IMR-90 (cell line): ENCODE results near the gene MYOM1. TPM values are rescaled to one million over a fixed set of nuclear protein-coding genes. Genes with fewer than 3 reads are reported as not detected.

ENCODE experiments used
- ATAC-seq: fragments of 200-7000 bp; cut with Tn5 transposase; 2 replicates; pipeline ENCODE4 v1.9.1; 2020; ENCODE audit warnings: low read depth, mild to moderate bottlenecking, moderate library complexity
- BruUV-seq: library from RNA; stranded (reverse); fragments of 400-500 nt; replicated peaks from 2 replicates; lab custom pipeline; 2021; lab: Mats Ljungman, UMichigan
- CTCF ChIA-PET: fragments of 300-600 bp; formaldehyde crosslinking; extraction: SDS; loops from one replicate; lab custom pipeline; 2021; ENCODE audit warnings: antibody characterized with exemption; lab: Yijun Ruan, JAX
- POLR2A ChIA-PET: fragments of 300-600 bp; sonication (Branson Sonifier 250); formaldehyde crosslinking; loops from one replicate; lab custom pipeline; 2022; ENCODE audit warnings: antibody characterized with exemption; ENCODE audit not compliant: unreplicated experiment; lab: Charles Lee
- DNase-seq: peaks from one replicate; pipeline ENCODE4 v3.0.0; 2013
- H2AFZ ChIP-seq: replicated peaks from 2 replicates; pipeline ENCODE3; 2013; ENCODE audit warnings: low read length, mild to moderate bottlenecking; ENCODE audit not compliant: poor library complexity
- H2AK5ac ChIP-seq: 2 replicates; pipeline ENCODE4 v1.6.1; 2013; ENCODE audit warnings: low read depth, low read length, inconsistent platforms
- H2AK9ac ChIP-seq: replicated peaks from 2 replicates; pipeline ENCODE3; 2013; ENCODE audit warnings: mild to moderate bottlenecking, low read depth, low read length, moderate library complexity; ENCODE audit not compliant: poor library complexity
- H2BK120ac ChIP-seq: 2 replicates; pipeline ENCODE4 v1.6.1; 2013; ENCODE audit warnings: low read depth, low read length, inconsistent platforms
- H2BK15ac ChIP-seq: 3 replicates; pipeline ENCODE4 v1.6.1; 2013; ENCODE audit warnings: low read depth, low read length, inconsistent platforms
- H2BK20ac ChIP-seq: 2 replicates; pipeline ENCODE4 v1.6.1; 2013; ENCODE audit warnings: low read depth, mild to moderate bottlenecking, inconsistent platforms, low read length, moderate library complexity
- H2BK5ac ChIP-seq: 2 replicates; pipeline ENCODE4 v1.6.1; 2013; ENCODE audit warnings: mild to moderate bottlenecking, low read depth, low read length, inconsistent platforms; ENCODE audit not compliant: poor library complexity, severe bottlenecking
- H3K14ac ChIP-seq: replicated peaks from 2 replicates; pipeline ENCODE4 v1.6.1; 2013; ENCODE audit warnings: low read depth, low read length, inconsistent platforms
- H3K18ac ChIP-seq: 2 replicates; pipeline ENCODE4 v1.6.1; 2013; ENCODE audit warnings: low read depth, low read length, control low read depth
- H3K23ac ChIP-seq: 2 replicates; pipeline ENCODE4 v1.6.1; 2013; ENCODE audit warnings: low read depth, low read length, inconsistent platforms
- H3K27ac ChIP-seq: 2 replicates; pipeline ENCODE4 v1.5.1; 2013; ENCODE audit warnings: mild to moderate bottlenecking, control low read depth, low read length; ENCODE audit not compliant: insufficient read depth
- H3K27me3 ChIP-seq: 2 replicates; pipeline ENCODE4 v1.6.1; 2013; ENCODE audit warnings: low read length; ENCODE audit not compliant: control insufficient read depth, insufficient read depth
- H3K36me3 ChIP-seq: 2 replicates; pipeline ENCODE4 v1.6.1; 2013; ENCODE audit warnings: low read length, mixed read lengths; ENCODE audit not compliant: control insufficient read depth, insufficient read depth
- H3K4ac ChIP-seq: 2 replicates; pipeline ENCODE4 v1.6.1; 2013; ENCODE audit warnings: low read depth, low read length, inconsistent platforms
- H3K4me1 ChIP-seq: 2 replicates; pipeline ENCODE4 v1.6.1; 2013; ENCODE audit warnings: low read length, mixed read lengths; ENCODE audit not compliant: control insufficient read depth, insufficient read depth
- H3K4me2 ChIP-seq: 2 replicates; pipeline ENCODE4 v1.6.1; 2013; ENCODE audit warnings: low read depth, mild to moderate bottlenecking, control low read depth, low read length, moderate library complexity
- H3K4me3 ChIP-seq: 2 replicates; pipeline ENCODE4 v1.5.1; 2013; ENCODE audit warnings: low read depth, mild to moderate bottlenecking, control low read depth, low read length, moderate library complexity; ENCODE audit not compliant: insufficient read depth
- H3K56ac ChIP-seq: 2 replicates; pipeline ENCODE4 v1.6.1; 2013; ENCODE audit warnings: low read length, inconsistent platforms; ENCODE audit not compliant: insufficient read depth; ENCODE audit errors: extremely low read depth
- H3K79me1 ChIP-seq, 2 experiments: 2 replicates each; pipeline ENCODE4 v1.6.1; 2013; ENCODE audit warnings: low read length in 2 of 2, inconsistent platforms in 1 of 2, low read depth in 1 of 2
- H3K9ac ChIP-seq: 2 replicates; pipeline ENCODE4 v1.6.1; 2013; ENCODE audit warnings: low read depth, low read length, control low read depth
- H3K9me1 ChIP-seq: 2 replicates; pipeline ENCODE4 v1.6.1; 2013; ENCODE audit warnings: low read length, inconsistent platforms; ENCODE audit not compliant: insufficient read depth
- H3K9me3 ChIP-seq: 2 replicates; pipeline ENCODE4 v1.6.1; 2013; ENCODE audit warnings: low read length; ENCODE audit not compliant: control insufficient read depth, insufficient read depth
- H4K20me1 ChIP-seq: 2 replicates; pipeline ENCODE4 v1.6.1; 2013; ENCODE audit warnings: low read length, inconsistent platforms; ENCODE audit not compliant: insufficient read depth
- H4K5ac ChIP-seq: 2 replicates; pipeline ENCODE4 v1.6.1; 2013; ENCODE audit warnings: mild to moderate bottlenecking, low read depth, low read length, control low read depth
- H4K8ac ChIP-seq, 2 experiments: 2 replicates each; pipeline ENCODE4 v1.6.1; 2013; ENCODE audit warnings: low read depth in 2 of 2, low read length in 2 of 2, control low read depth in 1 of 2, inconsistent platforms in 1 of 2
- H4K91ac ChIP-seq: 2 replicates; pipeline ENCODE4 v1.6.1; 2013; ENCODE audit warnings: low read depth, low read length, inconsistent platforms; ENCODE audit not compliant: insufficient read depth
- BHLHE40 ChIP-seq: fragments of 150-350 bp; IDR thresholded peaks from 2 replicates; pipeline ENCODE4 v1.6.1; 2016; ENCODE audit warnings: mild to moderate bottlenecking, low read depth, low read length
- CEBPB ChIP-seq: IDR thresholded peaks from 2 replicates; pipeline ENCODE4 v1.6.1; 2012; ENCODE audit warnings: low read depth, low read length, improper control_type of control experiment
- CHD1 ChIP-seq: IDR thresholded peaks from 2 replicates; pipeline ENCODE4 v1.6.1; 2012; ENCODE audit warnings: low read depth, low read length, improper control_type of control experiment
- CTCF ChIP-seq: conservative IDR thresholded peaks from 2 replicates; pipeline ENCODE4 v1.5.1; 2012; ENCODE audit warnings: mild to moderate bottlenecking, low read depth, low read length, improper control_type of control experiment
- ELK1 ChIP-seq: fragments of 150-350 bp; IDR thresholded peaks from 2 replicates; pipeline ENCODE4 v1.6.1; 2016; ENCODE audit warnings: low read depth, mild to moderate bottlenecking, low read length, moderate library complexity, borderline replicate concordance
- POLR2A ChIP-seq: IDR thresholded peaks from 2 replicates; pipeline ENCODE4 v1.6.1; 2012; ENCODE audit warnings: mild to moderate bottlenecking, low read depth, low read length
- RAD21 ChIP-seq: IDR thresholded peaks from 2 replicates; pipeline ENCODE4 v1.6.1; 2012; ENCODE audit warnings: low read length, improper control_type of control experiment
- WGBS, 2 experiments: methylation state at CpG; one replicate each; pipeline versions ENCODE4 v1.1.5 to v1.1.7; 2013; ENCODE audit warnings: missing lambda C conversion rate in 2 of 2; ENCODE audit not compliant: insufficient read length in 1 of 2; ENCODE audit errors: extremely low coverage in 2 of 2; 5-methylcytosine and 5-hydroxymethylcytosine counted together
- dilution Hi-C: fragments of 300-500 bp; cut with HindIII; formaldehyde crosslinking; loops from one replicate; pipeline ENCODE4 v1.14.3; 2018; ENCODE audit warnings: low sequenced_read_pairs; ENCODE audit not compliant: unreplicated experiment
- in situ Hi-C: fragments of 300-500 bp; cut with MboI; formaldehyde crosslinking; loops from 3 replicates; pipeline ENCODE4 v1.14.3; 2019; ENCODE audit warnings: low sequenced_read_pairs, inconsistent platforms, mixed read lengths
- intact Hi-C: fragments of 100-400 bp; cut with micrococcal nuclease; formaldehyde crosslinking; loops from 2 replicates; pipeline ENCODE4 v1.10.0; 2022
- polyA plus RNA-seq, 3 experiments: library from polyadenylated mRNA; depleted of rRNA; stranded (reverse); fragments of >200 nt; gene quantifications; 2 replicates each; pipeline ENCODE4 v1.2.3, GENCODE V29; 2012; ENCODE audit warnings: low replicate concordance in 1 of 3
- total RNA-seq: library from RNA; depleted of rRNA; stranded (reverse); fragments of >200 nt; gene quantifications from 2 replicates; pipeline ENCODE4 v1.2.3, GENCODE V29; 2012

Gene MYOM1
- total and polyA plus RNA-seq, 2 of the 4 experiments (the other 2 are of a cell fraction): under 0.01 to 0.10 TPM

GRCh38 chr18:3118195-3119010 is 101.4 kb downstream of the MYOM1 start:
- Histone ChIP-seq H2BK15ac (no peak overlapping the region), H3K4me3 (no peak overlapping the region), H3K9ac (no peak overlapping the region), H3K27ac (no peak overlapping the region), H3K79me1 (no peaks in the 10 kb centered on the region), H2AFZ (no peak overlapping the region), H3K36me3 (no peaks in the 10 kb centered on the region), H2BK120ac (no peak overlapping the region), H3K4me1 (no peaks in the 10 kb centered on the region), H4K91ac (no peak overlapping the region), H4K20me1 (no peaks in the 10 kb centered on the region), H4K5ac (no peak overlapping the region), H2BK5ac (no peak overlapping the region), H3K14ac (no peak overlapping the region), H3K9me1 (no peaks in the 10 kb centered on the region), H4K8ac (no peak overlapping the region), H2BK20ac (no peak overlapping the region), H3K23ac (no peak overlapping the region), H2AK5ac (no peak overlapping the region), H3K27me3 (peaks cover 9% of the 10 kb centered on the region), H2AK9ac (no peak overlapping the region), H3K4ac (no peak overlapping the region), H3K56ac (no peak overlapping the region), H3K9me3 (no peaks in the 10 kb centered on the region), H3K18ac (no peak overlapping the region), H3K4me2 (no peak overlapping the region)
- in situ Hi-C loops (no loop called here), dilution Hi-C loops (no loop called here), intact Hi-C loops (no loop called here)
- DNase-seq: no peak
- ChIA-PET POLR2A (no interaction called here), CTCF (interaction anchor here (2.3 kb wide), 1 partner anchor 11 kb away, joined by 9 read pairs; no protein-coding TSS in a partner anchor)
- ATAC-seq: no peak
- BruUV-seq: no TSS peak
- 61% methylated on average over 6 of the region's 10 CpGs; no CpG with 5 or more reads in 1 of the 2 experiments for WGBS, 2 experiments
- TF ChIP-seq CHD1 (no peak), ELK1 (no peak), BHLHE40 (no peak), RAD21 (no peak), CTCF (no peak), POLR2A (no peak), CEBPB (no peak)
